ENCODE results near the gene GNAS-AS1.
A peak's percentile ranks its signal among the peaks of the same experiment; 100 is the strongest.
"Not testable (repeated sequence)": the region's sequence is repeated elsewhere in the genome, so short reads cannot be mapped to it uniquely, and the experiment has no call there.

Gene GNAS-AS1

GRCh38 chr20:58822149-58822548, 28.6 kb downstream of the GNAS-AS1 start:
- no peak for TF ChIP-seq POLR2A (IDR thresholded peaks at IDR 0.05; ENCODE audit: extremely low read depth, insufficient read length)
- TF ChIP-seq, protein P1, sequence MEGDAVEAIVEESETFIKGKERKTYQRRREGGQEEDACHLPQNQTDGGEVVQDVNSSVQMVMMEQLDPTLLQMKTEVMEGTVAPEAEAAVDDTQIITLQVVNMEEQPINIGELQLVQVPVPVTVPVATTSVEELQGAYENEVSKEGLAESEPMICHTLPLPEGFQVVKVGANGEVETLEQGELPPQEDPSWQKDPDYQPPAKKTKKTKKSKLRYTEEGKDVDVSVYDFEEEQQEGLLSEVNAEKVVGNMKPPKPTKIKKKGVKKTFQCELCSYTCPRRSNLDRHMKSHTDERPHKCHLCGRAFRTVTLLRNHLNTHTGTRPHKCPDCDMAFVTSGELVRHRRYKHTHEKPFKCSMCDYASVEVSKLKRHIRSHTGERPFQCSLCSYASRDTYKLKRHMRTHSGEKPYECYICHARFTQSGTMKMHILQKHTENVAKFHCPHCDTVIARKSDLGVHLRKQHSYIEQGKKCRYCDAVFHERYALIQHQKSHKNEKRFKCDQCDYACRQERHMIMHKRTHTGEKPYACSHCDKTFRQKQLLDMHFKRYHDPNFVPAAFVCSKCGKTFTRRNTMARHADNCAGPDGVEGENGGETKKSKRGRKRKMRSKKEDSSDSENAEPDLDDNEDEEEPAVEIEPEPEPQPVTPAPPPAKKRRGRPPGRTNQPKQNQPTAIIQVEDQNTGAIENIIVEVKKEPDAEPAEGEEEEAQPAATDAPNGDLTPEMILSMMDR (IDR thresholded peaks at IDR 0.05; ENCODE audit: low read depth, low read length) = no peak
- TF ChIP-seq MYC (IDR thresholded peaks at IDR 0.05; ENCODE audit: low read depth, low read length) = no peak
- TF ChIP-seq MAX (IDR thresholded peaks at IDR 0.05; ENCODE audit: low read depth, low read length) = no peak
- DNase-seq (ENCODE audit: low read depth) = no peak

DNA sequence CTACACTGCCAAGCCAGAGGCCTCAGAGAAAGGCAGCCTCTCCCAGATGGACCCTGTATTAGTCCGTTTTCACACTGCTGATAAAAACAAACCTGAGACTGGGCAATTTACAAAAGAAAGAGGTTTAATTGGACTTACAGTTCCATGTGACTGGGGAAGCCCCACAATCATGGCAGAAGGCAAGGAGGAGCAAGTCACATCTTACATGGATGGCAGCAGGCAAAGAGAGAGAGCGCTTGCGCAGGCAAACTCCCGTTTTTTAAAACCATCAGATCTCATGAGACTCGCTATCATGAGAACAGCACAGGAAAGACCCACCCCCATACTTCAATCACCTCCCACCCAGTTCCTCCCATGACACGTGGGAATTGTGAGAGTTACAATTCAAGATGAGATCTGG, 30.2 kb downstream of the GNAS-AS1 start:
- not testable (repeated sequence) for H3K4me3 ChIP-seq (ENCODE audit: low read depth, low read length); DNase-seq (ENCODE audit: low read depth)

More at GRCh38 chr20:58822149-58822548, 28.6 kb downstream of the GNAS-AS1 start:
- no peak overlapping the region for H3K4me3 ChIP-seq (ENCODE audit: low read depth, low read length)

DNA sequence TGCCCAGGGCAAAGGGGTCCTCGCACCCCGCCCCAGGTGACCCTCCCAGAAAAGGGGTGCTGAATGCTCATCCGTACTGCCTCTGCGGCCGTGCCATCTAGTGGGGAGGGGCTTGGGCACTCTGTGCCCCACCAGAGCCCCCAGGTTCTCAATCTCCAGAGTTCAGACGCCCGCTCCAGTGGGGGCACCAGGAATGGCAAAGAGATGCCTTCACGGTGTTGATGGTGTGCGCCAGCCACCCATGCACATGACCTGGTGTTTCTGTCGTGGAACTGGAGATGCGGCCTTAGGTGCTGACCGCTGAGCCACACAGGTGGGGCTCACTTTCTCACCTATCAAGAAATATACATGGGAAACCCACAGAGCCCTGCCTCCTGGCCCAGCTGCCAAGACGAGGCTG, 30.8 kb downstream of the GNAS-AS1 start:
- DNase-seq (ENCODE audit: low read depth) = no peak
- TF ChIP-seq MYC (IDR thresholded peaks at IDR 0.05; ENCODE audit: low read depth, low read length) = no peak
- TF ChIP-seq MAX (IDR thresholded peaks at IDR 0.05; ENCODE audit: low read depth, low read length) = no peak
- no peak for TF ChIP-seq POLR2A (IDR thresholded peaks at IDR 0.05; ENCODE audit: extremely low read depth, insufficient read length)
- TF ChIP-seq, protein P1 (IDR thresholded peaks at IDR 0.05; ENCODE audit: low read depth, low read length) = no peak
- no peak overlapping the region for H3K4me3 ChIP-seq (ENCODE audit: low read depth, low read length)

- TF ChIP-seq MYC (IDR thresholded peaks at IDR 0.05; ENCODE audit: low read depth, low read length) (peak; percentile 22; the same call in 1 of the 2 replicates), POLR2A (IDR thresholded peaks at IDR 0.05; ENCODE audit: extremely low read depth, insufficient read length) (no peak)
- TF ChIP-seq, protein P1 (IDR thresholded peaks at IDR 0.05; ENCODE audit: low read depth, low read length) = no peak
- DNase-seq (ENCODE audit: low read depth) = peak; percentile 92
These were observed 32.0 kb downstream of the GNAS-AS1 start for GRCh38 chr20:58818586-58819285.

GRCh38 chr20:58817748-58818147, 33.0 kb downstream of the GNAS-AS1 start:
- TF ChIP-seq MAX (IDR thresholded peaks at IDR 0.05; ENCODE audit: low read depth, low read length) (no peak), POLR2A (IDR thresholded peaks at IDR 0.05; ENCODE audit: extremely low read depth, insufficient read length) (no peak), MYC (IDR thresholded peaks at IDR 0.05; ENCODE audit: low read depth, low read length) (no peak)
- TF ChIP-seq, protein P1 (IDR thresholded peaks at IDR 0.05; ENCODE audit: low read depth, low read length) = no peak
- DNase-seq (ENCODE audit: low read depth) = no peak
- H3K4me3 ChIP-seq (ENCODE audit: low read depth, low read length) = no peak overlapping the region

More at GRCh38 chr20:58818586-58819285, 32.0 kb downstream of the GNAS-AS1 start:
- no peak overlapping the region for H3K4me3 ChIP-seq (ENCODE audit: low read depth, low read length)

GRCh38 chr20:58816957-58817651, 33.6 kb downstream of the GNAS-AS1 start:
- TF ChIP-seq POLR2A (IDR thresholded peaks at IDR 0.05; ENCODE audit: extremely low read depth, insufficient read length) = no peak
- TF ChIP-seq, protein P1 (IDR thresholded peaks at IDR 0.05; ENCODE audit: low read depth, low read length) = no peak
- TF ChIP-seq MYC (IDR thresholded peaks at IDR 0.05; ENCODE audit: low read depth, low read length) = no peak
- TF ChIP-seq MAX (IDR thresholded peaks at IDR 0.05; ENCODE audit: low read depth, low read length) = no peak
- no peak for DNase-seq (ENCODE audit: low read depth)
- H3K4me3 ChIP-seq (ENCODE audit: low read depth, low read length) = no peak overlapping the region

Data from NB4 (cell line).